DMS114 treated with DMSO at 0.1 percent for 48 hours (cell line): Measurements from ENCODE around the gene FOXD4L6.
"Not testable (repeated sequence)": the region's sequence is repeated elsewhere in the genome, so short reads cannot be mapped to it uniquely, and the experiment has no call there.

Experiments used
- DNase-seq: peaks from one replicate; lab custom pipeline; 2025; ENCODE audit not compliant: unreplicated experiment; lab: John Stamatoyannopoulos, UW

Gene FOXD4L6

DNA sequence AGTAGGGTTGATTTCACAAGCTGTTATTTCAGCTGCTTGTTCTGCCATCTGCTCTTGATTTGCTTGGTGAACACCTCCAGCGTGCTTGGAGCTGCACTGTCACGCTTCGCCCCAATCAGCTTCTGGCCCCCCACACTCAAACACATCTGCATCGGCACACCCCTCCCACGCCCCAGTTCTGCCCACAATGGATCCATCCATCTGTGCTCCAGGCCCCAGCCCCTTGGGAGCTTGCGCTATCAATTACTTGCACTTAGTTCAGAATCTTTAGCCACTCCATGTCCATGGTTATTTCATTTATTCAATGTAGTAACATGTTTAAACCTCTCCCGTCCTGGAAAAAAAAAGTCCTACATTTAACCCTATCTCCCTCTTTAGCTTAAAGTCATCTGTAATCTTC is 28.0 kb downstream of the FOXD4L6 start:
- DNase-seq, result not testable (repeated sequence)

DNA sequence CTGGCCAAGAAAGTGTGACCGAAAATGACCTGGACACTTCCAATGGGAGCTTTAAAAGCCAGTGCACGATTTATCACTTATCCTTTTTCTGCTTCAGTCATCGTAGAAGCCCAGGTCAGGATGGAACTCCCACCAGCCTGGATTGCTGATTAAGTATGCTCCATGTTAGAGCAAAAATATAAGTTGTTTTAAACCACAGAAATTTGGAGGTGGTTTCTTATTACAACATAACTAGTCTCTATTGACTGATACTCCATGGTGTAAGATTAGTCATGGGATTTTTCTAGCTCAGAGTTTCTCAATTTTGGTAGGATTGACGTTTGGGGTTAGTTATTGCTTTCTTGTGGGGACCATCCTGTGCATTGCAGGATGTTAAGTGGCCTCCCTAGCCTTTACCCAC is 29.7 kb downstream of the FOXD4L6 start:
- DNase-seq, result not testable (repeated sequence)

DNA sequence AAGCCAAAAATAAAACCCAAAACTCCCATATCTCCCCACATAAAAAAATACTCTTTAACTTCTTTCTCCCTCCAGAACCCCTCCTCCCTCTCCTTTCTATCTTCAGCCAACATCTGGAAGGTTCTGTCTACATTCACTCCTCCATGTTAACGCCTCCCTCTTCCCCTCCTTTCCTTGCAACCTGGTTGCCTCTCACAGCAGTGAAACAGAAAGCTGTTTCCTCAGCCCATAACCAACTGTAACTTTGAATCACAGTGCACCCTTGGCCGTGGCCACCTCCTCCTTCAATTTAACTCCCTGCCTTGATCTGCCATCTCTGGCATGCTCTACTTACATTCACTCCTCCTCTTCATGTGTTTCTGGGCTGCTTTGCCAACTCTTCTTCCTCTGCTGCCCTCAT is 33.4 kb downstream of the FOXD4L6 start:
- not testable (repeated sequence) for DNase-seq

DNA sequence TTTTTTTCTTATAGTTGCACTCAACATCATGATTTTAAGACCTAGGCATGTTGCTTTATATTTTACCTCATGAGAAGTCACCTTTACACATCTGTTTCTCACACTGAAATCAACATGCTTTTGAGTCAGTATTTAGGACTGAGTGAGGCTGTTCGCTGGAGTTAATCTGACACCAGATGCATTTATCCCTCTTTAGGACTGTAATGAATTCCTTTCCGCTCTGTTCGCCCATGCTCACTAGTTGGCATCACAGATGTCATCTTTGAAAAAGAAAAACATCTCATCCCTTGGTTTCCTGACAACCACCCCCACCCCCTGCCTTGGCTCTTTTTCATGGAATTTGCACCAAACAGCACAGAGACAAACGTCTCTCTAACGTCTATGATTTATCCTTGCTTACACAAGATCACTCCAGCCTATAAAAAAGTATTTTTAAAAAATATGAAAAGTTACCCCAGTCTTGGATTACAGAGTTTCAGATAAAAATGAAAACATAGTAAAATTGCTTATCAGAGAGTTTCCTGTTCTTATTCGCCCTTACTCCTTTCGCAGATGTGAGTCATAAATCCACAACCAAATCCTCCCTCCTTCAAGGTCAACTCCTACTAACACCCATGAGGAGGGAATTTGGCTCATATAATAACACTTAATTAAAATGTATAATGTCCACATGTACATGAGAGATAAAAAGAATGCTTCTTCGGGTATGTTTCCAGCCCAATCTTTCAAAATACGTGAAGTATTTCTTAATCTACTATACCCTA is 34.3 kb downstream of the FOXD4L6 start:
- not testable (repeated sequence) for DNase-seq

DNA sequence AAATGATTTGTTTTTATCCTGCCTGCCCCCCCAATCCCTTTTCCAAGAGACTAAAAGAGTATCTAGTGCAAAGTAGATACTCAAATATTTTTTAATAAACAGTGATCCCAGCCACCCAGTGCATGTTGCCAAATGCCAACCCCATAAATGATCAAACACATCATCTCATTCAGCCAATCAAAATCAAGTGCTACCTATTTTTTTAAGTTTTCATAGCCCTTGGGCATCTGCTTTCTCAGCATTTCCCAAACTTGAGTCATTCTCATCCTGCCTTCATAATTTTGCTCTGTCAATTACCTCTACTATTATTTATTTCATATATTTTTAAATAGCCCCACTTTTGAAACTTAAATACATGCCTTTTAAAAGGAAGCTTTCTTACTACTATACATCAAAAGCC is 37.6 kb downstream of the FOXD4L6 start:
- not testable (repeated sequence) for DNase-seq

DNA sequence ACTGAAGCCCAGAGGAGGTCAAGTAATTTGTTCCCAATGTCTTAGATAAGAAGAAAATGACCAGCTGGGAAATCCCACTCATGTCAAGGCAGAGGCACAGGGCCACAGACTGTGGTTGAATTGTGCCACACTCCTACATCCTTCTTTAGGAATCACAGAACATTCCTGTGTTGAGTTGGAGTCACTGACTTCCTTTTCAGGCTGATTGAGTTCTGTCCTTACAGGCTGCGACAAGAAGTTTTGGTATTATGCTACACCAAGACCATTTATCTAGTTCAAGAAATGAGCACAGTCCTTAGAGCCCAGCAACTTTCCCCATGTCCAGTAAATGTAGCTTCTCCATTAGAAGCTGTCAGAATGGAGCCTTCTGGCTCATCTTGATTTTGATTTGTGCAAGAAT is 38.1 kb downstream of the FOXD4L6 start:
- not testable (repeated sequence) for DNase-seq

DNA sequence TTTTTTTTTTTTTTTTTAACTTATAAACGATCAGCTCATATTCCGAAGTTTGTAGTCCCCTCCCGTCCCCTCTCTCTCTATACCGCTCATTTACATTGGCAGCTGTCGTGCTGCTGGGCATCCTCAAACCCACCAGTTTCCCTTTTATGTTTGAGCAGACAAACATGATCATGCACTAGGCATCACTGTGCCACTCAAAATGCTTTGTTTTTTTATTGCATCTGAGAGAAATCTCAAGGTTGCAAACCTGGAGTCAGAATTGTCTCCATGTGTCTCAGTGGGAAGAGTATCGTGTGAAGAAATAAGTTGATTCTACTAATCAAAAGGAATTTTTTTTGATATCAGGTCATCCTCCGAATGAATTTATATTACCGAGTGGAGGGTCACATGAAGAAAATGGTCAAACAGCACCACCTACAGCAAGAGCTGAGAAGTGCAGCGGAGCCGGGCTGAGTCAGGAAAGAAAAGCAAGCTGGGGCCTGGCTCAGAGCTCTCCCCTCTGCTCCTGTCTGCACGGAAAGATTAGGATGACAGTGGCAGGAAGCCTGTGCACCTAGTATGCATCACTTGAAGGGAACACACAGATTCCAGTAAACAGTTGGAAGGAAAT is 39.9 kb downstream of the FOXD4L6 start:
- not testable (repeated sequence) for DNase-seq

DNA sequence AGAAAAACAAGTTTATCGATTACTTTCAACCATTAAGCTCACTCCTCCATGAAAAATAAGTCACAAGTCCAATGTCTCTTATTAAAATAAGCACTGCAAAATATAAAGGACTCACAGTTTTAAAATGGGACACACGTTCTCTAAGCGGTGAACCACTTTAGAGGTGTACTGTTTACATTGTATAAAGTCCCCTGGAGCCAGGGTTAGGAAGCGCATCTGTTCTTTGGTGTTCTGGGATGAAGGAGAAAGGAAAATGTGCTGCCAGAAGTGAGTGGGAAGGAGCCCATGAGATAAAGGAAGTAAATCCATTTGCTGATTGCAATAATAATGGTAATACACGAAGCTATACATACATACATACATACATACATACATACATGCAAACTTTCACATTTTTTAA is 40.6 kb downstream of the FOXD4L6 start:
- not testable (repeated sequence) for DNase-seq

DNA sequence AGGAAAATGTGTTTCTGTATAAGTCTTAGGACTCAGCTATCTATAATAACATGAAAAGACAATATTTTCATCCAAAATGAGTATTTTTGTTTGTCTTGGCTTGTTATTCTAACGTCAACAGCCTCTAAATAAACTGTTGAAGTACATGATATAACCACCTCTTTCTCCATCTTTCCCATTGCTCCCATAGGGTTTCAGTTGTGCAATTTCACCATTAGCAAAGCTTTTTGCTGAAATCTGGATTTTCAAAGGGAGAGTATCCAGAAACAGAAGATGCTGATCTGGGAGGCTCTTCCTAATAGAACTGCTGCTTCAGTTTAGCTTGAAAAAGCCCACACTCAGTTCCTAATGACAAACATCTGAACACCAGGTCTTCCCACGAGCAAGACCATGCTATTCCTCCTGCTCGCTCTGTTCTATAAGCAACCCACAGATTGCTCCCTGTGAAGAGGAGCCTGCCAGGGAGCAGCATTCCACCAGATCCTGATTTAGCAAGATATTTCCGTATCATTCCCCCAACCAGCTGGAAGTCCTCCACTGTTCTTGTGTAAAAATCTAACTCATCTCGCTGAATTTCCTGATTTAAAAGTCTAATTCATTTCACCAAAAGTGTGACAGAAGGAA is 41.2 kb downstream of the FOXD4L6 start:
- DNase-seq, result not testable (repeated sequence)

DNA sequence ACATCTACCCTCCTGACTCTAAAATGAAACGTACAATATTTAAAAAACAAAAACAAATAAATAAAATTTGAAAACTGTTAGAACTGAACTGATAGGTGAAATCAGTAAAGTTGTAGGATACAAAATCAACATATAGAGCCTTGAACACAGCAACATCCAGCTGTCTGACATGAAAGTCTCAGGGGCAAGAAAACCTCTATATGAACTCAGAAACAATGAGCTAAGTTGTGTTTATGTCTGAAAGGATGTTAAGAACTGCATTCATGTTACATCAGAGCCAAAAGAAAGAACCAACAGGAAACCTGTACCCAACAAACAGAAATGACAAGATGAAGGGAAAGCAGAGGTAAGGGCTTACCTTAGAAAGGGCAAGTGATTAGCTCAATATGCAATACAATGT is 41.8 kb downstream of the FOXD4L6 start:
- DNase-seq, result not testable (repeated sequence)

DNA sequence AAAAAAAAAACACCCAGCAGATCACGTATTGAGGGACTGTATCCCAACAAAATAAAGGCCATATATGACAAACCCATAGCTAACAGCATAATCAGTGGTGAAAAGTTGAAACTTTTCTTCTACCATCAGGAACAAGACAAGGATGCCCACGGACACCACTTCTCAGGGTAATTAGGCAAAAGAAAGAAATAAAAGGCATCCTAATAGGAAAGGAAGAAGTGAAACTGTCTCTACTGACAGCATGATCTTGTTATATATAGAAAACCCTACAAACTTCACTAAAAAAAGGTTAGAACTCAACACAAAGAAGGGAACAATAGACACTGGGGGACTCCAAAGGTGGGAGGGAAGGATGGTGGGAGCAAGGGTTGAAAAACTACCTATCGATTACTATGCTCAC is 42.3 kb downstream of the FOXD4L6 start:
- not testable (repeated sequence) for DNase-seq

DNA sequence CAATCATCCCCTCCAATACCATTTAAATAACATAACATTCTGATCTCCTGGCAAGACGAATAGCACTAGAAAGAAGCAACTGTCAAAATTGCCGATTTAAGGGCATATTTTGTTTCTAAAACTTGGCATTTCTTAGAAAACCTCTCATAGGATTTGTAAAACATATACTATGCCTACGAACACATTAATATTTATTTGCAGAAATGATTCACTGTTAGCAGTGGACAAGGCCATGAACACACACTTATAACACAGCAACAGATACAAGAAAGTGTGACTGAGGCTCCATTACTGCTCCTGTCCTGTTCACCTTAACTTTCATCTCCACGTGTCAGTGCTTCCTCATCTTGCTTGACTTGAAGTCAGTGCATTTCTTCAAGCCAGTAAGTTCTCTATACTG is 46.1 kb downstream of the FOXD4L6 start:
- DNase-seq, result not testable (repeated sequence)

DNA sequence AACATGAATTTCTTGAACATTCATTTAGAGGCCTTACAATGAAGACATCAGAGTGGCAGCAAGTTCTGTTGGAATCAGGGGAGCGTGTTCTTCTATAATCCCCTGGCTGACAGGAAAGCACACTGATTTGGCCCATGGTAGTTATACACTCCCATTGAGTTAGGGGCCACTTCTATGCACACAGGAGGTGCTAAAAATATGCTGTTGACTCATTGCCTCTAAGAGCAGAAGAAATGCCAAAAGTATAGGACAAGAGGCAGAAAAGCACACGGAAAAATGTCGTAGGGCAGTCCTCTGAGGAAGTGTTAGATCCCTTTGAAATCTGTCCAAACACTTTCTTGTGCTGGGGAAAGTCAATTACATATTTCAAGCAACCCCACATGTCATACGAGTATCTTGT is 49.0 kb downstream of the FOXD4L6 start:
- not testable (repeated sequence) for DNase-seq

DNA sequence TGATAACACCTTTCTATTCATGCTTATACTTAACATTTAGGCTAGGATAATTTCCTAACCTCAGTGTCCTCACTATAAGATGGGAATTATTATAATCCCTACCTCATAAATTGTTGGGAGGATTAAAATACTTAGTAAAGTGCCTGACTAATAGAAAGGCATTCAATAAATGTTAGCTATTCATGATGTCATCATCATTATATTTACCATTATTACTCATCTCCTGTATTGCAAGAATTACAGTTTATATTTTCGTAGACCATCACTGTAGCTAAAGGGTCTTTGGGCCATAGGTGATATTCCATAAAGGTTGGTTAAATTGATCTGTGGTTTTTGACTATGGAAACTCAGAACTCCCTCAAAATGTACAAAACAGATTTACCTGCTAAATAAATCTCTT is 50.9 kb downstream of the FOXD4L6 start:
- not testable (repeated sequence) for DNase-seq
